Fibroblast of skin of left biceps (primary cell): ENCODE results near the gene EIF3CL.
"Not testable (repeated sequence)": the region's sequence is repeated elsewhere in the genome, so short reads cannot be mapped to it uniquely, and the experiment has no call there.

Experiments
- DNase-seq, 2 experiments: peaks; one replicate each; pipeline ENCODE4 v3.0.0-alpha.2; 2013; ENCODE audit warnings: low read depth in 2 of 2

Gene EIF3CL, protein sequence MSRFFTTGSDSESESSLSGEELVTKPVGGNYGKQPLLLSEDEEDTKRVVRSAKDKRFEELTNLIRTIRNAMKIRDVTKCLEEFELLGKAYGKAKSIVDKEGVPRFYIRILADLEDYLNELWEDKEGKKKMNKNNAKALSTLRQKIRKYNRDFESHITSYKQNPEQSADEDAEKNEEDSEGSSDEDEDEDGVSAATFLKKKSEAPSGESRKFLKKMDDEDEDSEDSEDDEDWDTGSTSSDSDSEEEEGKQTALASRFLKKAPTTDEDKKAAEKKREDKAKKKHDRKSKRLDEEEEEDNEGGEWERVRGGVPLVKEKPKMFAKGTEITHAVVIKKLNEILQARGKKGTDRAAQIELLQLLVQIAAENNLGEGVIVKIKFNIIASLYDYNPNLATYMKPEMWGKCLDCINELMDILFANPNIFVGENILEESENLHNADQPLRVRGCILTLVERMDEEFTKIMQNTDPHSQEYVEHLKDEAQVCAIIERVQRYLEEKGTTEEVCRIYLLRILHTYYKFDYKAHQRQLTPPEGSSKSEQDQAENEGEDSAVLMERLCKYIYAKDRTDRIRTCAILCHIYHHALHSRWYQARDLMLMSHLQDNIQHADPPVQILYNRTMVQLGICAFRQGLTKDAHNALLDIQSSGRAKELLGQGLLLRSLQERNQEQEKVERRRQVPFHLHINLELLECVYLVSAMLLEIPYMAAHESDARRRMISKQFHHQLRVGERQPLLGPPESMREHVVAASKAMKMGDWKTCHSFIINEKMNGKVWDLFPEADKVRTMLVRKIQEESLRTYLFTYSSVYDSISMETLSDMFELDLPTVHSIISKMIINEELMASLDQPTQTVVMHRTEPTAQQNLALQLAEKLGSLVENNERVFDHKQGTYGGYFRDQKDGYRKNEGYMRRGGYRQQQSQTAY

DNA sequence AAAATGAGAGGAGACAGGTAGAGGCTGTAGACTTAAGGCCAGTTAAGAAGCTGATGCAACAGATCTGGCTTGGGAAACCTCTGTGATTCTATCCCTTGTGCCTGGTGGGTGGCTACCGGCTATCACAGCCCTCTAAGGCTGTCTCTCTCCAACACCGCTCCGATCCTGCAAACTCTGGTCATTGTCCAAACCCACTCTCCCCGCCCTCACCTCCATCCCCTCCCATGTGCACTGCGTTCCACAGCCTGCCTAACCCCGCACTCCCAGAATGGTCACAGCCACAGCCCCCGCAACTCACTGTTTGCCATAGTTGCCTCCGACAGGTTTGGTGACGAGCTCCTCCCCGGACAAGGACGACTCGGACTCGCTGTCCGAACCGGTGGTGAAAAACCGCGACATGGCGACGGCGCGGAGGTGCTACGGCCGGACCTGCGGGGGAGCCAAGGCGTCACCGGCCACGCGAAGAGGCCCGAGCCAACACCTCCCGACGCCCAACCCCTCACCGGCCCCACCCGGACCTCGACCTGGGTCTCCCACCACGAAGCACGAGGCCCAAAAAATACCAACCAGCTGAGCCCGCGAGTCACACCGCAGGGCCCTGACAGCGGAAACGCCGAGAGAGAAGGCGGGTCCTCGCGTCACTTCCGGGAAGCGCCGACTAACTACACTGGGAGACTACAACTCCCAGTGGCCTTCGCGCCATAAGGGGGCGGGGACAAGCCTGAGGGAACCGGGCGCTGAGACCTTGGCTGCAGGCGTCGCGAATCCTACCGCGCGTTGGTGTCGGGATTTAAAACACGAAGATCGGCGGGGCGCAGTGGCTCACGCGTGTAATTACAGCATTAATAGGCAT lies at the start of gene EIF3CL:
TSS of gene EIF3CL (minus strand) at position 622 of the 853 bp plus-strand sequence. CDS start at position 399, 223 bp downstream.
- DNase-seq = not testable (repeated sequence)

DNA sequence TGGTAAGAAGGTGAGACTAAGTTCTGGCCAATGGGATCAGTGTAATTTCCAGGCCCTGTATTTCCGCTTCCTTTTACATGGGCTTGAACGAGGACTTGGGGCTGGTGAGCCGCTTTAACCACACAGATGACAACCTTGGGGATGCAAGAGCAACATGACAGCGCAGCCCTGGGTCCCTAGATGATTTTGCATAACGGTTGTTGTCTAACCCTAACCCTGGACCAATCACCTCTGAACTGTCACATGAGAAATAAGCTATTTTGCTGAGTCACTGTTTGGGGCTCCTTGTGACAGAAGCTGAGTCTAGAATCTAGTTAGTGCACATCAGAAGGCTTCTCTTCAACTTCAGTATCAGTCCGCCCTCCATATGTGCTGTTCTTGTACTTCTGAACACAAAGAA lies 43.4 kb upstream of the EIF3CL start:
- DNase-seq = not testable (repeated sequence)

DNA sequence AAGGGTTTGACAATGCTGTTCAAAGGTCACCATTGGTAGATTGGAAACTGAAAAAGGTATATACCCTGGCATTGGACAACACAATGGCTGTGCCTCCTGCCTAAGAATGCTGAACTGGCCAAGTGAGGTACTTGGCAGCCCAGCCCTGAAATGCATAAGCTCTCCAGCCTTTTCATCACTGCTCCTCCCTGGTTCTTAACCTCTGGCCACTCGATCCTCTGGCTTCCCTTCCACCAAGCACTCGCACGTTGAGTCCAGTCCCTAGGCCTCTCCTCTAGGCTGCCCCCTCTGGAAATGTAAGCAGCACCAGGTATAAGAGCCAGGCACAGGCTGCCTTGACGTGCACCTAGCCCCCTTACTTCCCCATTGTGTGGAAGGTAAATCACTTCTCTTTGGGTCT lies 42.7 kb upstream of the EIF3CL start:
- DNase-seq = not testable (repeated sequence)

GRCh38 chr16:28443943-28444342 lies 40.3 kb upstream of the EIF3CL start:
- DNase-seq = not testable (repeated sequence)

GRCh38 chr16:28438899-28439298 lies 35.3 kb upstream of the EIF3CL start:
- not testable (repeated sequence) for DNase-seq

DNA sequence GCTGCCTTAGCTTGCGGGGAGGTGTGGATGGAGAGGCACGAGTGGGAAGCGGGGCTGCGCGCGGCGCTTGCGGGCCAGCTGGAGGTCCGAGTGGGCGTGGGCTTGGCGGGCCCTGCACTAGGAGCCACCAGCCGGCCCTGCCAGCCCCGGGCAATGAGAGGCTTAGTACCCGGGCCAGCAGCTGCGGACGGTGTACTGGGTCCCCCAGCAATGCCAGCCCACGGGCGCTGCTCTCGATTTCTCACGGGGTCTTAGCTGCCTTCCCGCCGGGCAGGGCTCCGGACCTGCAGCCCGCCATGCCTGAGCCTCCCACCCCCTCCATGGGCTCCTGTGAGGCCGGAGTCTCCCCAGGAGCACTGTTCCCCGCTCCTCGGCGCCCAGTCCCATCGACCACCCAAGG lies 31.7 kb upstream of the EIF3CL start:
- DNase-seq = not testable (repeated sequence)

DNA sequence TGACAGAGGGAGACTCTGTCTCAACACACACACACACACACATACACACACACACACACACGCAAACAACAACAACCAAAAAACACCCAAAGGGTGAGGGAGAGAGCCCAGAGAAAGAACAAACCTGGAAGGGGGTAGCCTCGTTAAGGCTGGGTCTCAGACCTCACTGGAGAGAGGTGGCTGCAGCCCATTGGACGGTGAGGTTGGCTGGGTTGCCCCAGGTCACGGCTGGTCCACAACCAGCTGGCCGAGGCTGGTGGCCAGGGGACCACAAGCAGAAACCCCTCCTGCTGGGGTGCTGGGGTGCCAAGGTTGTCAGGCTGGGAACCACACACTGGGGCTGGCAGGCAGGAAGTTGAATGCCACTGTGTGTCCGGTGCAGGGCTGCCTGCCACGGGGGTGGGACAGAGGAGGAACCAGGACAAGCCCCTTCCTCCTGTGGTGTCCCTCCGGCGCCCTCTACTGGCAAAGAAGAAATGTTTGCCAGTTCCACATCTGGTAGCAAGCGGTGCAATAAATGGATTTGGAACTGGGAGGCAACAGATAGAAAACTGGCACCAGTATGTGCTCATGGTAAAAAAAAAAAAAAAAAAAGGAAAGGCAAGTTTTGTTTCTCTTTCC lies 22.5 kb upstream of the EIF3CL start:
- not testable (repeated sequence) for DNase-seq

GRCh38 chr16:28421071-28421750 lies 17.6 kb upstream of the EIF3CL start:
- not testable (repeated sequence) for DNase-seq

GRCh38 chr16:28417033-28417432 lies 13.4 kb upstream of the EIF3CL start:
- DNase-seq = not testable (repeated sequence)

DNA sequence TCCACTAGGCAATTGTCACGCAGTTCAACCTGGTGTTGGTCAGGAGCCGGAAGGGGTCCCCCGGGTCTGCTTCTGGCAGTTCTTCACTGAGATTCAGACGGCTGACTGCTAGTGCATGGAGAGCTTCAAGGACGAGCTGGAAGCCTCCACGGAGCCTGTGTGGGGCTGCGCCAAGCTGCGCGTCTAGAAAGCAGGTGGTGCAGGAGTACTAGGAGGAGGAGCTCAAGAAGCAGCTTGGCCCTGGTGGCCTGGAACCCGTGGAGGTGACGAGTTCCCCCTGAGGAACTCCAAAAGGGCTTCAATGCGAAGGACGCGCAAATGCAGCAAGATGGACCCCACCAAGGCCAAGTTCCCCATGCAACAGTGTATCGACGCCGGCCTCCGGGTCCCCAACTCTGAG lies 10.9 kb upstream of the EIF3CL start:
- not testable (repeated sequence) for DNase-seq

GRCh38 chr16:28413585-28413984 lies 9.9 kb upstream of the EIF3CL start:
- not testable (repeated sequence) for DNase-seq

DNA sequence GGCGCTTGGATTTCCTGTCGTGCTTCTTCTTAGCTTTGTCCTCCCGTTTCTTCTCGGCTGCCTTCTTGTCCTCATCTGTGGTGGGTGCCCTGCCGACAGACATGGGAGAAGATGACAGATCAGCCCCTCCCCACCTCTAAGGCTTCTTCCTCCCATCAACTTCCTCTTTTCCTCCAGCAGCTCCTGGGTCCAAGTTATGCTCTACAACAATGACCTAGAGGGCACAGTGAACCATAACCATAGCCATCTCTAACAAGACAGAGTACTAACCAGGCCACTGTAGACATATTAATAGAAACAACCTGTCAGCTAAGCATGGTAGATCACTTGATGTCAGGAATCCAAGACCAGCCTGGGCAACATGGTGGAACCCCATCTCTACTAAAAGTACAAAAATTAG lies 11.6 kb downstream of the EIF3CL start:
- DNase-seq = not testable (repeated sequence)

DNA sequence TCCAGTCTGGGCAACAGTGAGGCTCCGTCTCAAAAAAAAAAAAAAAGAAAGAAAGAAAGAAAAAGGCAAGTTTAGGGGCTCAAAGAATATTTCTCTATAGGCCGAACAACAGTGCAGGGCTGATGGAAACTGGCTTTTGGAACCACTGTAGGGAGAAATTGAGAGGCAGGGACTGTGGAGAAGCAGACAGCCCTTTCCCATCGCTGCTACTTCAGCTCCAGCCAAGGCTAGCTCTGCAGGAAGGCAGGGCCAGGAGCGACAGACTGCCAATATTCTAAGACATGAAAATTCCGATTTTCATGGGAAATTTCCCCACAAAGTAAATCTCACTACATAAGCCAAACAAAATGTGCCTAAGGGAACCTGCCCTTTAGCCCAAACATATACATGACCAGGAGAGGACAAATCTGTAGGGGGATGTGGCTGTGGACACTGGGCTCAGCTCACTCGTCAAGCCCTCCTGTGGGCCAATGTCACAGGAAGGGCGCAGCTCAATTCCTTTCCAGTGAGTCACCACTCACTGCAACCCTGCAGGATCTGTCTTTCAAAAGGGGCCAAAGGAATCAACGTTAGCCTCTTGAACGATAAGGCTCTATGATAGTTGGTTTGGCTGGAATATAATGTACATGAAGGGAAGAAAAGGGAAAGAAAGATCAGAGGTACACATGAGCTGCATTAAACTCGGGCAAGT lies 21.3 kb downstream of the EIF3CL start:
- DNase-seq = not testable (repeated sequence)

GRCh38 chr16:28377822-28378221 lies 25.8 kb downstream of the EIF3CL start:
- not testable (repeated sequence) for DNase-seq

- not testable (repeated sequence) for DNase-seq
Observed at GRCh38 chr16:28377108-28377625, 26.5 kb downstream of the EIF3CL start.

DNA sequence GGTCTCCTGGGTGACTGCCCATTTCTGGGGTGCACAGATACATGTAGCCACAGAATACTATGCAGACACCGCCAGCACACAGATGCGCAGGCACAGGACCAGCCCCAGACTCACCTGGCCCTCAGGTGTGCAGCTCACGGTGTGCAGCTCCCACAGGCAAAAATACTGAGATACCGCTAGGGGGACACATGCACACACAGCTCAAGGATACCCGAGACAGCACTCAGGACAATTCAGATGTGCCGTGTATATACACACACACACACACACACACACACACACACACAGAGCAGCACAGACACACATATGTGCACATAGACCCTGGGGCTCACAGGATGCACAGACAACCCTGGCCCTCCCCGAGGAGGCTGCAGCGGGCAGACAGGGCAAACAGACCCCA lies 28.5 kb downstream of the EIF3CL start:
- DNase-seq = not testable (repeated sequence)

DNA sequence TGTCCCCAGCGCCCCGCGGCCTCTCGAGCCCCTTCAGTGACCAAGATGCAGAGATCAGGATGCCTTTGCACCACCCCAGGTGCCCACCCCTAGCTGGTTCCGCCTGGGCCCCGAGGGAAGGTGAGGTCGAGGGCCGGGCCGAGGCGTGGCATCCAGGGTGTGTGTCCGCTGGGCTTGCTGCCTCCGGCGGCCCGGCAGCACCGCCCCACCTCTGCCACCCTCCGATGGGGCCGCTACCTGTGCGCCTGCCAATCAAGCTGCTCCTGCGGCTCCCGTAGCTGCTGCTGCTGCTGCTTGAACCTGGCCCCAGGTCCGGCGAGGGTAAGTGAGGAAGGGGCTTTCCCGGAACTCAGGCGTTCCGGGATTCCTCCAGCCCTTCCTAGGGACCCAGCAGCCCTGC lies 29.4 kb downstream of the EIF3CL start:
- not testable (repeated sequence) for DNase-seq

GRCh38 chr16:28367926-28368325 lies 35.7 kb downstream of the EIF3CL start:
- DNase-seq = not testable (repeated sequence)
